ENCODE measurements around the gene TMEM219.

The TMEM219 gene

GRCh38 chr16:29925781-29926710, 35.8 kb upstream of the TMEM219 start, which contains the start of gene KCTD13 (continued):
- TF ChIP-seq PBX3 (CRISPR knock-in tag; IDR thresholded peaks at IDR 0.05), result no peak; the same call in 1 of the 2 replicates
- TF ChIP-seq PRDM1 (tag by site-specific recombination; IDR thresholded peaks at IDR 0.05), result no peak
- no peak for TF ChIP-seq ZNF530 (tag by site-specific recombination; IDR thresholded peaks at IDR 0.05; ENCODE audit: low read depth)
- TF ChIP-seq HIC1 (tag by site-specific recombination; IDR thresholded peaks at IDR 0.05), result no peak
- 0 out of 2 replicates have a peak, but pooled peaks have one; percentile 27 for TF ChIP-seq ZSCAN30 (tag by site-specific recombination; IDR thresholded peaks at IDR 0.05)
- no peak for TF ChIP-seq ZSCAN4 (tag by site-specific recombination; IDR thresholded peaks at IDR 0.05)
- TF ChIP-seq REPIN1 (tag by site-specific recombination; IDR thresholded peaks at IDR 0.05; ENCODE audit: low read depth), result no peak
- peak; percentile 32; the same call in 1 of the 2 replicates for TF ChIP-seq ZBTB11 (tag by site-specific recombination; conservative IDR thresholded peaks at IDR 0.05; ENCODE audit: low read depth)
- TF ChIP-seq, protein P1, sequence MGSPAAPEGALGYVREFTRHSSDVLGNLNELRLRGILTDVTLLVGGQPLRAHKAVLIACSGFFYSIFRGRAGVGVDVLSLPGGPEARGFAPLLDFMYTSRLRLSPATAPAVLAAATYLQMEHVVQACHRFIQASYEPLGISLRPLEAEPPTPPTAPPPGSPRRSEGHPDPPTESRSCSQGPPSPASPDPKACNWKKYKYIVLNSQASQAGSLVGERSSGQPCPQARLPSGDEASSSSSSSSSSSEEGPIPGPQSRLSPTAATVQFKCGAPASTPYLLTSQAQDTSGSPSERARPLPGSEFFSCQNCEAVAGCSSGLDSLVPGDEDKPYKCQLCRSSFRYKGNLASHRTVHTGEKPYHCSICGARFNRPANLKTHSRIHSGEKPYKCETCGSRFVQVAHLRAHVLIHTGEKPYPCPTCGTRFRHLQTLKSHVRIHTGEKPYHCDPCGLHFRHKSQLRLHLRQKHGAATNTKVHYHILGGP (tag by site-specific recombination; IDR thresholded peaks at IDR 0.05), result no peak
- TF ChIP-seq, protein P2, sequence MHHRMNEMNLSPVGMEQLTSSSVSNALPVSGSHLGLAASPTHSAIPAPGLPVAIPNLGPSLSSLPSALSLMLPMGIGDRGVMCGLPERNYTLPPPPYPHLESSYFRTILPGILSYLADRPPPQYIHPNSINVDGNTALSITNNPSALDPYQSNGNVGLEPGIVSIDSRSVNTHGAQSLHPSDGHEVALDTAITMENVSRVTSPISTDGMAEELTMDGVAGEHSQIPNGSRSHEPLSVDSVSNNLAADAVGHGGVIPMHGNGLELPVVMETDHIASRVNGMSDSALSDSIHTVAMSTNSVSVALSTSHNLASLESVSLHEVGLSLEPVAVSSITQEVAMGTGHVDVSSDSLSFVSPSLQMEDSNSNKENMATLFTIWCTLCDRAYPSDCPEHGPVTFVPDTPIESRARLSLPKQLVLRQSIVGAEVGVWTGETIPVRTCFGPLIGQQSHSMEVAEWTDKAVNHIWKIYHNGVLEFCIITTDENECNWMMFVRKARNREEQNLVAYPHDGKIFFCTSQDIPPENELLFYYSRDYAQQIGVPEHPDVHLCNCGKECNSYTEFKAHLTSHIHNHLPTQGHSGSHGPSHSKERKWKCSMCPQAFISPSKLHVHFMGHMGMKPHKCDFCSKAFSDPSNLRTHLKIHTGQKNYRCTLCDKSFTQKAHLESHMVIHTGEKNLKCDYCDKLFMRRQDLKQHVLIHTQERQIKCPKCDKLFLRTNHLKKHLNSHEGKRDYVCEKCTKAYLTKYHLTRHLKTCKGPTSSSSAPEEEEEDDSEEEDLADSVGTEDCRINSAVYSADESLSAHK (tag by site-specific recombination; IDR thresholded peaks at IDR 0.05), result peak; percentile 83
- TF ChIP-seq ZNF10 (tag by site-specific recombination; IDR thresholded peaks at IDR 0.05), result no peak
- TF ChIP-seq, protein P3, sequence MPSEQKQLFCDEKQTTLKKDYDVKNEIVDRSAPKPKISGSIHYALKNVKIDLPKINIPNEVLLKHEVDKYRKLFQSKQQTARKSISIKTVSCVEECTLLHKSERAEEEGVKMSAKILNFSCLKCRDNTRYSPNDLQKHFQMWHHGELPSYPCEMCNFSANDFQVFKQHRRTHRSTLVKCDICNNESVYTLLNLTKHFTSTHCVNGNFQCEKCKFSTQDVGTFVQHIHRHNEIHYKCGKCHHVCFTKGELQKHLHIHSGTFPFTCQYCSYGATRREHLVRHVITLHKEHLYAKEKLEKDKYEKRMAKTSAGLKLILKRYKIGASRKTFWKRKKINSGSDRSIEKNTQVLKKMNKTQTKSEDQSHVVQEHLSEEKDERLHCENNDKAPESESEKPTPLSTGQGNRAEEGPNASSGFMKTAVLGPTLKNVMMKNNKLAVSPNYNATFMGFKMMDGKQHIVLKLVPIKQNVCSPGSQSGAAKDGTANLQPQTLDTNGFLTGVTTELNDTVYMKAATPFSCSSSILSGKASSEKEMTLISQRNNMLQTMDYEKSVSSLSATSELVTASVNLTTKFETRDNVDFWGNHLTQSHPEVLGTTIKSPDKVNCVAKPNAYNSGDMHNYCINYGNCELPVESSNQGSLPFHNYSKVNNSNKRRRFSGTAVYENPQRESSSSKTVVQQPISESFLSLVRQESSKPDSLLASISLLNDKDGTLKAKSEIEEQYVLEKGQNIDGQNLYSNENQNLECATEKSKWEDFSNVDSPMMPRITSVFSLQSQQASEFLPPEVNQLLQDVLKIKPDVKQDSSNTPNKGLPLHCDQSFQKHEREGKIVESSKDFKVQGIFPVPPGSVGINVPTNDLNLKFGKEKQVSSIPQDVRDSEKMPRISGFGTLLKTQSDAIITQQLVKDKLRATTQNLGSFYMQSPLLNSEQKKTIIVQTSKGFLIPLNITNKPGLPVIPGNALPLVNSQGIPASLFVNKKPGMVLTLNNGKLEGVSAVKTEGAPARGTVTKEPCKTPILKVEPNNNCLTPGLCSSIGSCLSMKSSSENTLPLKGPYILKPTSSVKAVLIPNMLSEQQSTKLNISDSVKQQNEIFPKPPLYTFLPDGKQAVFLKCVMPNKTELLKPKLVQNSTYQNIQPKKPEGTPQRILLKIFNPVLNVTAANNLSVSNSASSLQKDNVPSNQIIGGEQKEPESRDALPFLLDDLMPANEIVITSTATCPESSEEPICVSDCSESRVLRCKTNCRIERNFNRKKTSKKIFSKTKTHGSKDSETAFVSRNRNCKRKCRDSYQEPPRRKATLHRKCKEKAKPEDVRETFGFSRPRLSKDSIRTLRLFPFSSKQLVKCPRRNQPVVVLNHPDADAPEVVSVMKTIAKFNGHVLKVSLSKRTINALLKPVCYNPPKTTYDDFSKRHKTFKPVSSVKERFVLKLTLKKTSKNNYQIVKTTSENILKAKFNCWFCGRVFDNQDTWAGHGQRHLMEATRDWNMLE (tag by site-specific recombination; conservative IDR thresholded peaks at IDR 0.05; ENCODE audit: low read depth), result no peak
- TF ChIP-seq ZNF354C (tag by site-specific recombination; IDR thresholded peaks at IDR 0.05; ENCODE audit: borderline replicate concordance, low read depth), result no peak
- TF ChIP-seq ZSCAN16 (tag by site-specific recombination; IDR thresholded peaks at IDR 0.05), result no peak
- TF ChIP-seq ZNF529 (tag by site-specific recombination; IDR thresholded peaks at IDR 0.05; ENCODE audit: insufficient replicate concordance), result no peak
- TF ChIP-seq EGR2 (tag by site-specific recombination; IDR thresholded peaks at IDR 0.05; ENCODE audit: low read depth), result peak; percentile 87
- peak; percentile 92 for TF ChIP-seq ZNF777 (tag by site-specific recombination; IDR thresholded peaks at IDR 0.05; ENCODE audit: borderline replicate concordance)
- TF ChIP-seq ZBTB26 (tag by site-specific recombination; optimal IDR thresholded peaks at IDR 0.05), result peak; percentile 74

Data from HEK293 (cell line).